Stimulated activated CD4-positive, alpha-beta T cell treated with anti-CD3 and anti-CD28 coated beads, Interleukin-15, amount 100 ng/mL, for 48 hours (primary cell): Measurements from ENCODE around the gene OSBPL3.

Source experiments
- DNase-seq, 2 donors: peaks; one replicate each; pipeline ENCODE4 v3.0.0-alpha.2; 2020; ENCODE audit warnings: low read depth in 2 of 2

The OSBPL3 gene

GRCh38 chr7:24863626-24864025, 116.4 kb downstream of the OSBPL3 start:
- no peak for DNase-seq

GRCh38 chr7:24862461-24862860, 117.5 kb downstream of the OSBPL3 start:
- no peak for DNase-seq

DNA sequence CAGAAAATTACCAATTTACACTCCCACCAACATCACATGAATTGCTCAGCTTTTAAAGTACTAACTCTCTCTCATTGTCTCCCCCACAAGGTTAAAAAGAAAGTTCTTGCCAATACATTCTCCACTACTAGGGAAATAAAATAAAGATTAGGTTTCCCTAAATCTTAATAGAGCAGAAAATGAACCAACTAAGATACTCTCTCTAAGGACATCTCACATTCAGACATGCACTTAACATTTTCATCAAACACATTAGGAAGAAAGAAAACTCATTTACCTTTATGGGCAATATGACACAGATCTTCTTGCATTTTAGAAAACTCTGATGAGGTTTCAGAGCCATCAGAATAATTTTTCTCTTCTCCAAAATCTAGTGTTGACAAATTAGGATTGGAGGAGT, 118.6 kb downstream of the OSBPL3 start:
- DNase-seq = no peak

DNA sequence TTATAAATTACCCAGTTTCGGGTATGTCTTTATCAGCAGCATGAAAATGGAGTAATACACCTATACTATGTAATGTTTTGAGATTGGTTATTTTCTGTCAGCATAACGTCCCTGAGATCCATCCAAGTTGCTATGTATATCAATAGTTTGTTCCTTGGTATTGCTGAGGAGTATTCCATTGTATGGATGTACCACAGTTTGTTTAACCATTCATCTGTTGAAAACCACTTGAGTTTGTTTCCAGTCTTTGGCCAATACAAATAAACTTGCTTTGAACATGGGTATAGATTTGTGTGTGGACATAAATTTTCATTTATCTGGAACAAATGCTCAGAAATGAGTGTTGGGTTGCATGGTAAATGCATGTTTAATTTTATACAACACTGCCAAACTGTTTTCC, 119.4 kb downstream of the OSBPL3 start:
- no peak for DNase-seq

DNA sequence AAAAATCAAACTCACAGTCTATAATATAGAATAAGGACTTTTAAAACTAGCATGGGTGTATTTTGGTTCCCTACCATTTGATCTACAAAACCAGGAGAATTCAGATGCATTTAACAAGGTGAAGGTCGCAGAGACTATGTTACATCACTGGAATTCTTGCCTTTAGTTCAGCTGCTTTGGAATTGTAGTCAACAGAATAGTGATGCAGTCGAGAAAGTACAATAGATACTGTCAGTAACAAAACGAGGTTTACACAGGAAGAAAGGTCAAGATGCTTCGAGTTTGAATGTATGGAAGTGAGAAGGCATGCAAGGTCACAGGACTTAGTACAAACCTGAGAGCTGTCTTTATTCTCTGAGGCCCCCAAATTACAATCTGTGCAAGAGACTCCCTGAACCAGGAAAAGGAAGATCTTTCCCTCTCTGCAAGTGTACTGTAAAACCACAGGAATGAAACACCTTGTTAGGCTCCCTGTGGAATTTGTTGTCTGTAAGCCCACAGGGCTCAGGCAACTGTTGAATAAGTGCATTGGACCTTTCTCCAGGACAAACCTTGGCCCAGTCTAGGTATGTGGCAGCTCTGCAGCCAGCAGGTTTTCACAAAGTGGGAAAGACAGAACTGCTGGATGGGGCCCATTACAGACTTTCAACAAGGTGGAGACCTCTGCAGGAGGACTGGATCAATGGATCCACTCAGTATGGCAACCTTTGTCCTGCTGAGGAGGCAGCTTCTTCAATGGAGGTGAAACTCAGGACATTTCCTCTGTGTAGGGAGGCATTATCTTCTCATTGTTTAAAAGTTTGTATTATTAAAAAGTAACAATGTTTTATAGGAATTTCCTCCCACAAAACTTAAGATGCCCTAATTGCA, 121.6 kb downstream of the OSBPL3 start:
- no peak for DNase-seq

- DNase-seq = no peak
Measured at GRCh38 chr7:24857623-24858022, 122.4 kb downstream of the OSBPL3 start.

DNA sequence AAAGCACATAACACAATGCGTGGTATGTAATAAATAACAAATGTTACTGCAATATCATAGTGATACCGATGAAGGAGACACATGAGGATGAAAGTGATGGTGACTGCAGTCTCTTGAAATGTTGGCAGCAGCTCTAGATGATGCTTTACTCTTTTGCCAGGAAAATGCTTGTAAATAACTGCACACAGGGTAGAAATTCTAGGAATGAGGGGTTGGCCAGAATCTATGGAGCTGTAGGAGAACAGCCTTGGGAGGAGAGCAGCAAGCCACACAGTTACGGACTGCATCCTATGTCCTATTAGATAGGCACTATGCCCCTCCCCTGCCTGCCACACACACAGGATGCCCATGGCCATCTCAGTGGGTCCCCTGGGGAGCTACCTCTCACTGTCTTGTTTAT, 125.1 kb downstream of the OSBPL3 start:
- no peak for DNase-seq

- peak in 1 of 2 donors; percentile 13 for DNase-seq
Measured at GRCh38 chr7:24851786-24852185, 128.2 kb downstream of the OSBPL3 start.

GRCh38 chr7:24848878-24849277, 131.1 kb downstream of the OSBPL3 start:
- DNase-seq = no peak

DNA sequence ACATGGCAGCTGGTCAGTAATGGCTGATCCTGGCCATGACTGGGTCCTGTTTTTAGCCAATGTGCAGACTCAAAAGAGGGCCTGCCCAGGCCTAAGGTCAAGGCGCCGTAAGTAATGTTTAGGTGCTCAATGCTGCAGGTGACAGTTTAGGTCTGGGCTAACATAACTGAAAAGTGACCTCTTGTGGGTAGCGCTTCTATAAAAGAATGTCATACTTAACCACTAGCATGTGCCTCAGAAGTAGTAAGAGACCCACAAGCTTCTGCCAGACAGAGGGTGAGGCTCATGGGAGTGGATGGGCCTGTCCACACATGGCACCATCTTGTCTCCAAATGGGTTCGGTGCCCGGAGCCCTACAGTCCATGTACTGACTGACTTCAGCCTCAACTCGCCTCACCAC, 132.2 kb downstream of the OSBPL3 start:
- no peak for DNase-seq

GRCh38 chr7:24843821-24844434, 136.1 kb downstream of the OSBPL3 start:
- no peak for DNase-seq

GRCh38 chr7:24842449-24843241, 137.3 kb downstream of the OSBPL3 start:
- no peak for DNase-seq

DNA sequence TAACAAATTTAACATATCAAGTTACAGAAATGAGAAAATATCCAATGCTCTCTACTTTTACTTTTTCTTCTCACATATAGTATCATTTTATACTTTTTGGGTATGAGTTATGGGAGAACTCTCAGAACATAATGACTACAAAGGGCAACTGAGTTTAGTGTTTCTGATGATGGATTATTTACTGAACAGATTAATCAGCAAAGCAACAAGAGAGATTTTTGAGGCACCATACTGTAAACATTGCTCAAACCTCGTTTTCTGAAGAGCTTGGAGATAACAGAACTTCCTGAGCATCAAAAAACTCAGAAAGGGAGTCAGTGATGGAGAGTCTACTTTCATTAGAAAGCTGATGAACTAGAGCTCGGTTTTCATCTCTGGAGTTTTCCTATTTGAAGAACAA, 137.9 kb downstream of the OSBPL3 start:
- DNase-seq = no peak

DNA sequence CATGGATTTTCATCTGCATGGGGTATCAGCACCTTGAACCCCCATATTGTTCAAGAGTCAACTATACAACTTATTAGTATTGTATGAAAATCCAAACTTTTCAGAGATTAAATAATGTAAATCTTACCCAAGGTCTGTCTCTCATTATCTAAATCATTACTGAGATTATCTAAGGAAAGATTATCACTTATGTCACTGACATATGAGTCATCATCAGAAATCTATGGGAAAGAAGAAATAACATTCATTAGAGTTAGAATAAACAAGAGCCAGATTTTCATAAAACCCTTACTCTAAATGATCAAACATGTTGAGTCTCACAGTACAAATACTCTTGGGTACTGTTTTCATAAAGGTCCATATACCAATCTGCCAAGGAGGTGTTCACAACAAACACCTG, 139.4 kb downstream of the OSBPL3 start:
- DNase-seq = no peak

- no peak for DNase-seq
Measured at GRCh38 chr7:24836084-24836483, 143.9 kb downstream of the OSBPL3 start.

DNA sequence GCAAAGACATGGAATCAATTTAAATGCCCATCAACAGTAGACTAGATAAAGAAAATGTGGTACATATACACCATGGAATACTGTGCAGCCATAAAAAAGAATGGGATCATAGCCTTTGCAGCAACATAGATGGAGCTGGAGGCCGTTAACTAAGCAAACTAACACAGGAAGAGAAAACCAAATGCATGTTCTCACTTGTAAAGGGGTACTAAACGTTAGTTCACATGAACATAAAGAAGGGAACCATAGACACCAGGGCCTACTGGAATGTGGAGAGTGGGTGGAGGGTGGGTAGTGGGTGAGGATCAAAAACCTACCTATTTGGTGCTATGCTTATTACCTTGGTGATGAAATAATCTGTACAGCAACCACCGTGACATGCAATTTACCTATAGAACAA, 144.3 kb downstream of the OSBPL3 start:
- no peak for DNase-seq

DNA sequence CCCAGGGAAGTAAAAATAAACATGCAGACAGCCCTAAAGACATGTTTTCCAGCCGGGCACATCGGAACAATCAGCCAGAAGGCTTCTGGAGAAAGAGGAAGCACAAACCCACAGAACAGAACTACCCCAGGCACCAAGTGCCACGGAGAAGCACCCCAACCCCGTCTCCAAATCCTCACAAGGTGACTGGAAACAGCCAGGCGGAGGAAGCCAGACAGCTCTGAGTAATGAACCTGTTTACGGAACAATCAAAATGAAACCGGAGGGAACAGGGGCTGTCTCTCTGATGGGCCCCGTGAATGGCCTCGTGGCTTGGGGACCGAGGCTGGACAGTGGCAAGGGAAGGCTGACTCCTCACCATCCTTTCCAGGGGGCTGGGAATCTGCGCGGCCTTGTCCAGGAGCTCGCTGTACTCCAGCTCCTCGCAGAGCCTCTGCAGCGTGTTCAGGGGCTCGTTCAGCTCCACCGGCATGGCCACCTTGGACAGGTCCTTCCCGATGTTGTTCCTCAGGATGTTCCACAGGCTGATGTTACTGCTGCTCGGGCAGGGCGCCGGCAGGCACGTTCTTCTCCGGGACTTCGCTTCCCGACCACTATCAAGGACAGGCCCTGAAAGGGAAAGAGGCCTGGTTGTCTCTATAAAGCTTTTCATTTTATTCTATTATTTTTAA, 145.7 kb downstream of the OSBPL3 start:
- DNase-seq = no peak

GRCh38 chr7:24833549-24833948, 146.4 kb downstream of the OSBPL3 start:
- DNase-seq = no peak

DNA sequence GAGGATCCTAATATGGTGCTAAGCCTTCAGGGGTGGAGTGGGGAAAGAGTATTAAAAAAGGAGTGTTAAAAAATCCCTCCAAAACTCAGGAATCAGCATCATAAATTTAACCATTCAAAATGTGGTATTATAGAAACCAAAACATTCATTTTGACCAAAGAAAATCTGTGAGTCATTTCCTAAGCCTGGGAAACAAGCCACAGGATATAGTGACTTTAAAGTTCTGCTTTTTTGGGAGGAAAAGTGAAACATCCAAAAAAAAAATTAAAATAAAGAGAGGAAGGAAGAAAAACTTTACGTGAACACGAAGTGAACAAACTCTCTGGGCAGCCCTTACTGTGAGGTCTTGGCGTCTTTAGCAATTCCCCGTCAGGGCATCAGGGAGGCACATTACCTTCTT, 148.7 kb downstream of the OSBPL3 start:
- DNase-seq = no peak

GRCh38 chr7:24830440-24831050, 149.4 kb downstream of the OSBPL3 start:
- DNase-seq = no peak

DNA sequence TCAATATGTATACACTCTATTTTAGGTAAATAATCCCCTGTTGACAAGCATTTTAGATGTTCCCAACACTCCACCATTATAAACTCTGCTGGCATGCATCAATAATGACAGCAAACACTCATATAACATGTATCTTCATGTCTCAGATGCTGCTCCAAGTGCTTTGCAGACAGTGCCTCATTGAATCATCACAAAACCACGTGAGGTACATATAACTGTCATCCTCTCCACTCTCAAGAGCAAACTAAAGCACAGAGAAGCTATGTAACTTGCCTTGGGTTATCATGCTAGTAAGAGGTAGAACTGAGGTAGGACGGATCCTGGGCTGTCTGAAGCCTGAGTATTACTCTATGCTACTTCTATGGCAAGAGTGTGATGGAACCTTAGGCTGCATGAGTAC, 150.2 kb downstream of the OSBPL3 start:
- no peak for DNase-seq
